GM20000 (cell line): ENCODE measurements around the gene BCL11A.
"Not testable (repeated sequence)": the region's sequence is repeated elsewhere in the genome, so short reads cannot be mapped to it uniquely, and the experiment has no call there.

Experiments
- DNase-seq: peaks from one replicate; pipeline ENCODE4 v3.0.0; 2012; ENCODE audit warnings: low spot score
- TF ChIP-seq, protein P1 (sequence below): IDR thresholded peaks from 2 replicates; pipeline ENCODE4 v1.5.1; 2012; ENCODE audit warnings: mild to moderate bottlenecking, control low read depth; ENCODE audit errors: extremely low read depth, missing control alignments

The BCL11A gene

DNA sequence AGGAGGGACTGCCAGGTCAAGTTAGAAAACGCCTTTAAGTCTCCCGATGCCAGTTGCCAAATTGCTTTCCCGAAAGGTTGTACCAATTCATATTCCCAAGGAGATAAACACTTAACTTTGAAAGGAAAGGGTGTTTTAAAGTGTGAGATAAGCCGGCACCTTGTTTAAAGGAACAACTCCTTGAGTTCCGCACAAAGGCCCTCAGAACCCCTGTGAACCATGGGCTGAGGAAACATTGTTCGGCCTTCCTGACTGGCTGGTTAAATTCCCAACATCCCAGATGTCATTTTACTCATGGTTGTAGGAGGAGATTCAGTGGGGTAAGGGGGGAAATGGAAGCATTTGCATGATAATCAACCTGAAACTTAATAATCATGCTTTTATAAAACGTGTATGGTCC is 126.6 kb downstream of the BCL11A start:
- DNase-seq, result no peak
- TF ChIP-seq, protein P1, sequence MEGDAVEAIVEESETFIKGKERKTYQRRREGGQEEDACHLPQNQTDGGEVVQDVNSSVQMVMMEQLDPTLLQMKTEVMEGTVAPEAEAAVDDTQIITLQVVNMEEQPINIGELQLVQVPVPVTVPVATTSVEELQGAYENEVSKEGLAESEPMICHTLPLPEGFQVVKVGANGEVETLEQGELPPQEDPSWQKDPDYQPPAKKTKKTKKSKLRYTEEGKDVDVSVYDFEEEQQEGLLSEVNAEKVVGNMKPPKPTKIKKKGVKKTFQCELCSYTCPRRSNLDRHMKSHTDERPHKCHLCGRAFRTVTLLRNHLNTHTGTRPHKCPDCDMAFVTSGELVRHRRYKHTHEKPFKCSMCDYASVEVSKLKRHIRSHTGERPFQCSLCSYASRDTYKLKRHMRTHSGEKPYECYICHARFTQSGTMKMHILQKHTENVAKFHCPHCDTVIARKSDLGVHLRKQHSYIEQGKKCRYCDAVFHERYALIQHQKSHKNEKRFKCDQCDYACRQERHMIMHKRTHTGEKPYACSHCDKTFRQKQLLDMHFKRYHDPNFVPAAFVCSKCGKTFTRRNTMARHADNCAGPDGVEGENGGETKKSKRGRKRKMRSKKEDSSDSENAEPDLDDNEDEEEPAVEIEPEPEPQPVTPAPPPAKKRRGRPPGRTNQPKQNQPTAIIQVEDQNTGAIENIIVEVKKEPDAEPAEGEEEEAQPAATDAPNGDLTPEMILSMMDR, result no peak

DNA sequence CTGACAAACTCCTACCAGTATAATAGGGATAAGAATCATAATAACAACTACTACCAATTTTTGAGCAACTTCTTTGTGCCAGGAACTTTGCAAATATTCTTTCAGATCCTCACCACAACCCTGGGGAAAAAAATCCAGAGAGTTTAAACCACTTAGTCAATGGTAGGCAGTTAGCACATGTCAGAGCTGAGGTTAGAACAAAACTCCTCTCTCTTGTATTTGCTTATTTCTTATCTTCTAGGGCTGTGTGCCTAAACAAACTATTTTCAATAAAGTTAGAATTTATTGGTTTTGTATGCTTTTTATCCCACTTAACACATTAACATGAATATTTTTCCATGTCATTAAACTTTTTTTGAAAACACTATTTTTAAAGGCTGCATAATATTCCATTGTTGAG is 127.1 kb downstream of the BCL11A start:
- TF ChIP-seq, protein P1, result no peak
- DNase-seq, result no peak

DNA sequence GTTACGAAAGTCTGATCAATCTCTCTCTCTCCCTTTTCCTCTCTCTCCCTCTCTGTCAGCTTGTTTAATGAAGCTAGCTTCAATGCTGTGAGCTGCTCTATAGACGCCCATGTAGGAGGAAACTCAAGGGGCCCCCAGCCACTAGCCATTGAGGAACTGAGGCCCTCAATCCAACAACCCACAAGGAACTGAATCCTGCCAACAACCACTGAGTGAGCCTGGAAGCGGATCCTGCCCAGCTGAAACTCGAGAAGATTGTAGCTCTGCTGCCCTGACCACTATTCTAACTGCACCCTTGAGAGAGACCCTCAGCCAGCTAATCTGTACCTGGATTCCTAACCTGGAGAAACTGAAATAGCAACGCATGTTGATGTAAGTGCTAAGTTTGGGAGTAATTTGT is 129.2 kb downstream of the BCL11A start:
- TF ChIP-seq, protein P1, result no peak
- DNase-seq, result no peak

DNA sequence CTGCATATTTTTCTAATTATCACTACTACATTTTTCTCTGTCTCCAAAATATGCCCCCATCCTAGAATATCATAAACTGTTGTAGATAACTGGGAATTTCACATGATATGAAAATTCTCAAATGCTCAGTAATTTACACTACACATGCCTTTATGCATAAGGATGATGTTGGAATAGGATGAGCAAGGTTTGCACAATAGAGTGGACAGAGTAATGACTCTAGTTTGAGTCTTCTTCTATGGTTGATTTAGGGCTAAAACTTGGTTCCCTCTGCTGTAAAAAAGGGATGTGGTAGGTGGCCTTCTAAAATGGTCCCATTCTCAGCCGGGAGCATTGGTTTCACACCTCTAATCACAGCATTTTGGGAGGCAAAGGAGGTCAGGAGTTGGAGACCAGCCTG is 129.9 kb downstream of the BCL11A start:
- TF ChIP-seq, protein P1, result no peak
- no peak for DNase-seq

DNA sequence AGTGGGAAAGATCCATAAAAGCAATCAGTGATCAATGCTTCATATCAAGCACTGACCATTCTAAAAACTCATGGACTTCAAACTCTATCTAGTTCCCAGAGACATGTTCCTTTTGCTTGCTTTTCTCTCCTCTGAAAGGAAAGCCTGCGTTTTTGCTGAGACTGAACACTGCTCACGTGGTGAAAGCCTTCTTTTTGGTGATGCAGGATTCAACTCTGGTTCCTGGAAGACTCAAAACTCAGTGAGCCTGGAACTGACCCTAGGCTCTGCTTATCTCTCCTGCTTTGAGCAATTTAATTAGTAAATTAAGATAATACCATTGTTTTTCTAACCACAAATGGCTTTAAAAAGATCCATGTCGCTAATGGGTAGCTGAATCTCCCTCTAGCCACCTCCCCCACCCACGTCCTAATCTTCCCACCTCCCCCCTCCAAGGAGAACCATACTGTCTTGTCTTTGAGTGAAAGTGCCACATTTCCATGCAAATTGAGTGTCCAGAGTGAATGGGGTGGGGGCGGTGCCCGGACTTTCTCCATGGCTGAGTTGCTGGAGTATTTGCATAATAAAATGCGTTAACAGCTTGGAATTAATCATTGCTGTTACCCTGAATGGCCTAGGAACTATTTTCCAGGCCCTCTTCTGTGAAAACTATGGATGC is 130.5 kb downstream of the BCL11A start:
- no peak for DNase-seq
- TF ChIP-seq, protein P1, result no peak

DNA sequence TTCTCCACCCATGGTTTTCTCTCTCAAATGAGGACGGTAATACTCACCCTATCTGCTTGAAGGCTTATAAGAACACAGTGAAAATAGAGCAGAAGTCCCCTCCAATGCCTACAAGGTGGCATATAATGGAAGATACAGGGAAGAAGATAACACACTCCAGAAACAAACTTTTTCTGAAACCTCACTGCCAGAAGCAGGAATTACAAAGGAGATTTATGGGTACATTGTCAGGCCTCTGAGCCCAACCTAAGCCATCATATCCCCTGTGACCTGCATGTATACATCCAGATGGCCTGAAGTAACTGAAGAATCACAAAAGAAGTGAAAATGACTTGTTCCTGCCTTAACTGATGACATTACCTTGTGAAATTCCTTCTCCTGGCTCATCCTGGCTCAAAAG is 136.2 kb downstream of the BCL11A start:
- DNase-seq, result not testable (repeated sequence)

DNA sequence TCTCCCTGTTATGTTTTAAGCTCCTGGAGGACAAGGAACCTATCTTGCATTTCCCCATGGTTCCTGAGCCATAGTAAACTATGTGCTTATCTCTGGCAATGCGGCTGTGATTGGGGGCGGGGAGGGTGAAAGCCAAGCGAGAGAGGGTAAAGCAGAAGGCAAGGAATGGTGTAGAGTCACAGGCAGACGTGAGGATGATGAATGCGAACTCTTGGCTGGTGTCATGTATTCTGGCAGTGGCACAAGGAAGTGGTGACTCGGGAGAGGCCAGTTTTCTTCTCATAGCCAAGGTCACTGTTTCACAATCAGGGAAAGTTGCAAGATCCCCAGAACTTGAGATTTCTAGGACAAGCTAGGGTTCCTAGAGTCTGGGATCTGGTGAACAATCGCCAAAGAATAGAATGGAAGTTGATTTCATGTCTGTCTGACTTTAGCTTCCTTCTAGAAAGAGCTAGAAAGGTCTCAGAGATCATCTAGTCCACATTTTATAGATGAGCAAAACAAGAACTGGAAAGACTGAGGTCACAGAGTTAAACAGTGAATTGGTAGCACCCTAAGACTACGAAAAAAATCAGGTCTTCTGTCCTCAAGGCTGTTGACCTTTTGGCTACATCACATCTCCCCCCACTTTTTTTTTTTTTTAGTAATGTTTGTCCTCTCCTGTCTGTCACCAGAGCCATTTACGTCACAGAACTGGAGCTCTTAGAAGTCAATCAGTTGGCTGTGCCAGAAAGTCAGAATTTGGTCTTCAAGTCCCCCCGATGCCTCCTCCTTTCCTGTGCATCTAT is 137.0 kb downstream of the BCL11A start:
- TF ChIP-seq, protein P1, result no peak
- no peak for DNase-seq
